ENCODE data around the gene GLRA2.

GLRA2 gene

DNA sequence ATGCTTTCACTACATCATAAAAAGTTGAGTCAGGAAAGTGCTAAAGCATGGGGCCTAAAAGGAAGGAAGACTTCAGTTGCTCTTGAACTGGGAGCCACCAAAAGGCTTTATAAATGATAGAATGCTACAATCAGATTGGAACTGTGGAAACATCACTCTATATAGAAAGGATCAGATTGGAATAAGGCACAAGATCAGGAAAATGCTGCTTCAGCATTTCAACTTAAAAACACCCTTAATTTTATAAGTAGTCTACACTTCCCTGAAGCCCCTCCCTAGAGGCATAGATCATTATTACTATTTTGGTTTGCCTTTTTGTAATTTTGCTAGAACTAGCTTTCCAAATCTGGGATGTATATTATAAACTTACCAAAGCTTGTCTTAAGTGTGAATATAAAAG lies 172.8 kb downstream of the GLRA2 start:
- DNase-seq (ENCODE audit: low read depth): no peak

DNA sequence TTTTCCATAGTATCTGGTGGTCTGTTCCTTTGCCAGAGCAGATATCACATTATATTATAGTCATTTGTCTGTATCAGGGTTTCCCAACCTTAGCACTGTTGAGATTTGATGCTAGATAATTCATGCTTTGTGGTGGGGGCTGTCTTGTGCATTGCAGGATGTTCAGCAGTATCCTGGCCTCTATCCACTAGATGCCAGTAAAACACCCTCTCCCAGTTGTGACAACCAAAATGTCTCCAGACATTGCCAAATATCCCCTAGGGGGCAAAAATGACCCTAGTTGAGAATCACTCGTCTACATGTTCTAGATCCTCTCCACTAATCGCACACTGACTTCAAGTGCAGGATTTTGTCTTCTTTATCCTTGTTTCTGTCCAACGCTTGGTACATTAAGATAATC lies 182.8 kb downstream of the GLRA2 start:
- no peak for DNase-seq (ENCODE audit: low read depth)

DNA sequence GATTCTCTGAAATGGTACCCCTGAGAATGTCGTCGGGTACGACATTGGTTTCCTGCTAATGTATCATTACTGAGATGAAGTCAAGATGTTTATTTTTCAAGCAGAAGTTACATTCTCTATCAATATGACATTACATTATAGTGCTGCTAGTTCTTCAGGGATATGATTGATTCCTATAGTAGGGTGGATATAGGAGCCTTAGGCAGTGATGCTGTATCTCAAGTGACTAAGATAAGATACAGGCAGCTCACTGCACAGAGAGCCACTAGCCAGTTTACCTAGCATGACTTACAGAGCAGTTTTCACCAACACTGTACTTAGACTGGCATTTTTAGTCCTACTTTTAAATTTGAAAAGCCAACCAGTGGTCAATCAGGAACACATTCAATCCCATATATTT lies 188.6 kb downstream of the GLRA2 start:
- DNase-seq (ENCODE audit: low read depth): no peak

DNA sequence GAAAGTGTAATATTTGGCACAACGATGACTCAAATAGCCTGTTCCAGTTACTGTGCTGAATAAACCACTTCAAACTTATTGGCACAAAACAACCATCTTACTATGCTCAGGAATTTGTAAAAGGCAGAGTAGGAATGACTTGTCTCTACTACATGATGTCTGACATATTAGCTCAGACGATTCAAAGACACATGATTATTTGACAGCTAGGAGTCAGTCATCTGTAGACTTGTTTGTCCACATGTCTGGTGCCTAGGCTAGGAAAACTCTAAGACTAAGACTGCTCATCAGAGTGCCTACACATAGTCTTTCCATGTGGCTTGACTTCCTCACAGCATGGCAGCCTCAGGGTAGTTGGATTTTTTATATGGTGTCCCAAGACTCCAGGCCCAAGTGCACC lies 189.1 kb downstream of the GLRA2 start:
- no peak for DNase-seq (ENCODE audit: low read depth)

DNA sequence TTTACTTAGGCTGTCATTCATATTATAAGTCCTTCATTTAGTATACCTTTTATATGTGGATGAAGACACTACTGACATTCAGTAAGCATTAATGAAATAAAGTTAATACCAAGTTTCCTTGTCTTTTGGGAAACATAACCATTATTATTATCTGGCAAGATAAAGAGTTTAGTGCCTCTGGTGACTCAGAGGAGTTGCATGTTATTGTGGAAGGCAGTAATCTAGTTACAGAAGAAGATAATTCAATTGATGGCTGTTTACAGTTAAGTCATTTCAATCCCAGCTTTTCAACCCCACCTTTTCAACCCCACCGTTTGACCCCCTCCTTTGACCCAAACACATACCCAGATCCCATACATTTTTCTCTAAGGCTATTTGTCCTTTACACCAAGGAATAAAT lies 199.7 kb downstream of the GLRA2 start:
- no peak for DNase-seq (ENCODE audit: low read depth)

DNA sequence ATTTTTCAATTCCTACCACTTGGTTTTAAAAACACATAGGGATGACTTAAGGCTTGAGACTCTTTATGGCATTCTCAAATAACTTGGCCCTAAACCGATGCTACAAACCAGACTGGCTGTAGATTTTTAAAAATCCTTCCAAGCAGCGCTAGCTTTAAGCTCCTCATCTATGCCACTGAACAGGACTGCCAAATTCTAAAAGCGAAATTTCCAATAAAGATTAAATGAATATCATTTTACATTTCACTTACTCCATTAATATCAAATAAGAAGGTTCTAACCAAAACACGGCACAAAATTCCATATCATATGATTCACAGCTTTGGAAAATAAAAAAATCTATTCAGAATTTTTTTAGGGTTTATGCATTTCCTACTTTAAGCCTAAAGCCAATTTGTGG lies 209.3 kb downstream of the GLRA2 start:
- DNase-seq (ENCODE audit: low read depth): no peak

DNA sequence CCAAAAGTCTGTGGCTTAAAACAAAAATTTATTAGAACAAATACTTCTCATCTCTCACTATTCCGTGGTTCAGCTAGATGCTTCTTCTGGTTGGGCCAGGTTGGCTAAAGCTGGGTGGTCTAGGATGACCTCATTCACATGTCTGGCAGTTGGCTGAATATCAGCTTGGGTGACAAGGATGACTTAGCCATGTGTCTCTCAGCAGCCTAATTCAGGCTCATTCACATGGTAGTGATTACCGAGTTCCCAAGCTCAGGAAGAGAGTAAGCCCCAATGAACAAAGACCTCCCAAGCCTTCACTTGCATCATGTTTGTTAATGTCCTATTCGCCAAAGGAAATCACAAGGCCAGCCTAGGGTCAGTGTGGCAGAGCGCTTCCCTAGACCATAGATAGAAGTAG lies 224.1 kb downstream of the GLRA2 start:
- DNase-seq (ENCODE audit: low read depth): no peak

DNA sequence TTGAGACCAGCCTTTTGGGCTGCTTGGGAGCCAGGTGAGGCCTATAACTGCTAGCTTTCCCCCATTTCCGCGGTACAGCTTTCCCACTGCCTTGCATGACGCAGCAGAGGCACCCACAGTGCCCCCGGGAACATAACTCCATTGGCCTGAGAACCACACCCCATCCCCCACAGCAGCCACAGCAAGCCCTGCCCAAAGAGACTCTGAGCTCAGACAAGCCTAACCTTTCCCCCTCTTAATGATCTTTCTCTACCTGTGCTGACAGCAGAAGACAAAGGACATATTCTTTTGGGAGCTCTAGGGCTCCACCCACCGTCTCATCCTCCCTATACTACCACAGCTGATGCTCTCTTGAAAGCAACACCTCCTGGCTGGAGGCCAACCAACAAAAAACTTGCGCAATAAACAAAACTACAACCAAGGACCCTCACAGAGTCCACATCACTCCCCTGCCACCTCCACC lies 228.7 kb downstream of the GLRA2 start:
- DNase-seq (ENCODE audit: low read depth): no peak

DNA sequence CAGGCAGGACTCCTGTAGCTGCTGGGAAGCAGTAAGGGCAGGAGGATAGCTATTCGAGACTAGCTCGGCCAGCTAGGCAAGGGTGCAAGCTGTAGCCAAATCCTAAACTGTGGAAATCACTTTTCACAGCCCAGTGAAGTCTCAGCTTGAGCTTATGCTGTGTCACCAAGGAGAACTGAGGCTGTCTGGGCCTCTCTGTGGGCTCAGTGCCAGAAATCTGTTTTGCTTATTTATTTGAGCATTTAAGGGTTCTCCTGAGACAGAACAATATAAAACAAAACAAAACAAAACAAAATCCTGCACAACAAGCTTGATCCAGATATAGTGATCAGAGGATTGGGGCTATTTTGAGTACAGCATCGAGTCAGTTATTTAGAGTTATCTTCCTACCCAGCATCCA lies 246.1 kb downstream of the GLRA2 start:
- no peak for DNase-seq (ENCODE audit: low read depth)

DNA sequence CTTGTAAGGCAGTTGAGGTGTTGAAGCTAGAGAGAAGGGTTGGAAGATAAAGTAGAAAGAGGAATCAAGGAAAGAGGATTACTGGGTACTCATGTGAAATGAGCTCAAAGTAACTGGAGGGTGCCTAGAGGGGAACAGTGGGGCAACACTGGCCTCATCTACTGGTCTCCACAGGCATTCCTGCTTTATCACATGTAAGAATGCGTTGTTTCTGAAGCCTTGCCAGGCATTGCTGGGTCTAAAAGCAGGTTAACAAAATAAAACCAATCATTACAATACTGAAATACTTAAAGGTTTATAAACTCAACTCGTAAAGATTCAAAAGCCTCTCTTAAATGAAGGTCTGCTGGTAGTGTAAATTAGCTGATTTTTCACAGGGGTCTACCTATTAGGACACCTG lies 247.6 kb downstream of the GLRA2 start:
- no peak for DNase-seq (ENCODE audit: low read depth)

DNA sequence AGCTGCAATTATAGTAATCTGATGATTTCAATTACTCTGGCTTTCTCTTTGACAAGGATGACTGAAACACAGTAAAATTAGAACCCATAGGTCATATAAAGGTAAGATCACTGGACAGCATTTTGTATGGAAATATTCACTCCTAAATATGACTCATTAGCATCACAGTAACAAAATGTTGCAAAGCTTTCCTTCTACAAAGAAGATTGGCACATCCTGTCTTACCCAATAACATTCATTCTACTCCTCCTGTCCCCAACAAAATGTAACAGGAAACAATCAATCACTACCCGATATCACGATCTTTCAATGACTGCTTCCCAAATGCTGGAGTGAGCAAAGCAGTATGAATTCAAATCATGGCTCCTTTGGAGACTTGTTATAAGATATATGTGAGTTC lies 248.2 kb downstream of the GLRA2 start:
- DNase-seq (ENCODE audit: low read depth): no peak

DNA sequence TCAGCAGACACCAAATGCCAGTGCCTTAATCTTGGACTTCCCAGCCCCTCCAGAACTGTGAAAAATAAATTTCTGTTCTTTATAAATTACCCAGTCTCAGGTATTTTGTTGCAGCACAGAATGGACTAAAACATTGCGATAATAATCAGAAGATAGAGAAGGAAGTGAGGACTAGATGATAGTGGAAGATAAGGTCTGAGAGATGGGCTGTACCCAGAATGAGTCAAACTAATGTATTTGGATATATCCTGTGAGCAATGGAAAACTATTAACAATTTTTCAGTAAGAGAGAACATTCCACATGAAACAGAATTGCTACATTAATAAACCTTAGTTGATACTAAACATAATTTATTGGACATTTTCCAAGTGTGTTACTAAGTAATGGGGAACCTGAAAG lies 250.2 kb downstream of the GLRA2 start:
- DNase-seq (ENCODE audit: low read depth): no peak
